Measurements from ENCODE around the gene EMP1.

The EMP1 gene

GRCh38 chr12:13211859-13212664, 15.5 kb downstream of the EMP1 start:
- H3K27ac ChIP-seq (ENCODE audit: low read length): no peak overlapping the region
- H3K36me3 ChIP-seq (ENCODE audit: control insufficient read depth, low read depth, low read length): no peaks in the 10 kb centered on the region
- H3K4me1 ChIP-seq (ENCODE audit: control insufficient read depth, low read depth, low read length): peaks cover 26% of the 10 kb centered on the region
- no peaks in the 10 kb centered on the region for H3K27me3 ChIP-seq (ENCODE audit: control insufficient read depth, insufficient read depth, low read length)
- H3K9ac ChIP-seq (ENCODE audit: low read length): no peak overlapping the region
- no peak overlapping the region for H3K4me3 ChIP-seq (ENCODE audit: low read length)
- no peaks in the 10 kb centered on the region for H3K9me3 ChIP-seq (ENCODE audit: control insufficient read depth, low read depth, low read length)

- peaks cover 15% of the 10 kb centered on the region for H3K4me1 ChIP-seq (ENCODE audit: control insufficient read depth, low read depth, low read length)
- no peak overlapping the region for H3K9ac ChIP-seq (ENCODE audit: low read length)
- H3K27me3 ChIP-seq (ENCODE audit: control insufficient read depth, insufficient read depth, low read length): no peaks in the 10 kb centered on the region
- H3K9me3 ChIP-seq (ENCODE audit: control insufficient read depth, low read depth, low read length): no peaks in the 10 kb centered on the region
- no peak overlapping the region for H3K4me3 ChIP-seq (ENCODE audit: low read length)
- H3K36me3 ChIP-seq (ENCODE audit: control insufficient read depth, low read depth, low read length): no peaks in the 10 kb centered on the region
- H3K27ac ChIP-seq (ENCODE audit: low read length): no peak overlapping the region
These were observed 18.5 kb downstream of the EMP1 start for GRCh38 chr12:13215056-13215455.

- no peaks in the 10 kb centered on the region for H3K27me3 ChIP-seq (ENCODE audit: control insufficient read depth, insufficient read depth, low read length)
- no peak overlapping the region for H3K4me3 ChIP-seq (ENCODE audit: low read length)
- no peaks in the 10 kb centered on the region for H3K36me3 ChIP-seq (ENCODE audit: control insufficient read depth, low read depth, low read length)
- H3K27ac ChIP-seq (ENCODE audit: low read length): no peak overlapping the region
- H3K9ac ChIP-seq (ENCODE audit: low read length): no peak overlapping the region
- no peaks in the 10 kb centered on the region for H3K9me3 ChIP-seq (ENCODE audit: control insufficient read depth, low read depth, low read length)
- no peaks in the 10 kb centered on the region for H3K4me1 ChIP-seq (ENCODE audit: control insufficient read depth, low read depth, low read length)
These were observed 22.1 kb downstream of the EMP1 start for GRCh38 chr12:13218641-13219040.

GRCh38 chr12:13219320-13219719, 22.8 kb downstream of the EMP1 start:
- H3K9me3 ChIP-seq (ENCODE audit: control insufficient read depth, low read depth, low read length): no peaks in the 10 kb centered on the region
- no peaks in the 10 kb centered on the region for H3K27me3 ChIP-seq (ENCODE audit: control insufficient read depth, insufficient read depth, low read length)
- no peaks in the 10 kb centered on the region for H3K36me3 ChIP-seq (ENCODE audit: control insufficient read depth, low read depth, low read length)
- H3K27ac ChIP-seq (ENCODE audit: low read length): no peak overlapping the region
- H3K4me3 ChIP-seq (ENCODE audit: low read length): no peak overlapping the region
- H3K9ac ChIP-seq (ENCODE audit: low read length): no peak overlapping the region
- H3K4me1 ChIP-seq (ENCODE audit: control insufficient read depth, low read depth, low read length): no peaks in the 10 kb centered on the region

- H3K36me3 ChIP-seq (ENCODE audit: control insufficient read depth, low read depth, low read length): no peaks in the 10 kb centered on the region
- no peaks in the 10 kb centered on the region for H3K9me3 ChIP-seq (ENCODE audit: control insufficient read depth, low read depth, low read length)
- H3K9ac ChIP-seq (ENCODE audit: low read length): no peak overlapping the region
- H3K4me1 ChIP-seq (ENCODE audit: control insufficient read depth, low read depth, low read length): no peaks in the 10 kb centered on the region
- H3K27me3 ChIP-seq (ENCODE audit: control insufficient read depth, insufficient read depth, low read length): no peaks in the 10 kb centered on the region
- no peak overlapping the region for H3K27ac ChIP-seq (ENCODE audit: low read length)
- no peak overlapping the region for H3K4me3 ChIP-seq (ENCODE audit: low read length)
These were observed 24.3 kb downstream of the EMP1 start for GRCh38 chr12:13220838-13221237.

- H3K4me3 ChIP-seq (ENCODE audit: low read length): no peak overlapping the region
- H3K36me3 ChIP-seq (ENCODE audit: control insufficient read depth, low read depth, low read length): no peaks in the 10 kb centered on the region
- no peaks in the 10 kb centered on the region for H3K9me3 ChIP-seq (ENCODE audit: control insufficient read depth, low read depth, low read length)
- no peaks in the 10 kb centered on the region for H3K4me1 ChIP-seq (ENCODE audit: control insufficient read depth, low read depth, low read length)
- no peak overlapping the region for H3K9ac ChIP-seq (ENCODE audit: low read length)
- no peaks in the 10 kb centered on the region for H3K27me3 ChIP-seq (ENCODE audit: control insufficient read depth, insufficient read depth, low read length)
- H3K27ac ChIP-seq (ENCODE audit: low read length): no peak overlapping the region
These were observed 25.6 kb downstream of the EMP1 start for GRCh38 chr12:13222076-13222475.

- no peak overlapping the region for H3K4me3 ChIP-seq (ENCODE audit: low read length)
- H3K36me3 ChIP-seq (ENCODE audit: control insufficient read depth, low read depth, low read length): no peaks in the 10 kb centered on the region
- no peaks in the 10 kb centered on the region for H3K4me1 ChIP-seq (ENCODE audit: control insufficient read depth, low read depth, low read length)
- no peaks in the 10 kb centered on the region for H3K27me3 ChIP-seq (ENCODE audit: control insufficient read depth, insufficient read depth, low read length)
- H3K9ac ChIP-seq (ENCODE audit: low read length): no peak overlapping the region
- no peak overlapping the region for H3K27ac ChIP-seq (ENCODE audit: low read length)
- no peaks in the 10 kb centered on the region for H3K9me3 ChIP-seq (ENCODE audit: control insufficient read depth, low read depth, low read length)
These were observed 26.8 kb downstream of the EMP1 start for GRCh38 chr12:13223179-13223804.

GRCh38 chr12:13223941-13224340, 27.4 kb downstream of the EMP1 start:
- no peaks in the 10 kb centered on the region for H3K36me3 ChIP-seq (ENCODE audit: control insufficient read depth, low read depth, low read length)
- H3K4me1 ChIP-seq (ENCODE audit: control insufficient read depth, low read depth, low read length): no peaks in the 10 kb centered on the region
- H3K4me3 ChIP-seq (ENCODE audit: low read length): no peak overlapping the region
- no peaks in the 10 kb centered on the region for H3K27me3 ChIP-seq (ENCODE audit: control insufficient read depth, insufficient read depth, low read length)
- no peak overlapping the region for H3K9ac ChIP-seq (ENCODE audit: low read length)
- H3K9me3 ChIP-seq (ENCODE audit: control insufficient read depth, low read depth, low read length): no peaks in the 10 kb centered on the region
- no peak overlapping the region for H3K27ac ChIP-seq (ENCODE audit: low read length)

- Histone ChIP-seq H3K27me3 (ENCODE audit: control insufficient read depth, insufficient read depth, low read length) (no peaks in the 10 kb centered on the region), H3K36me3 (ENCODE audit: control insufficient read depth, low read depth, low read length) (no peaks in the 10 kb centered on the region), H3K9me3 (ENCODE audit: control insufficient read depth, low read depth, low read length) (no peaks in the 10 kb centered on the region), H3K9ac (ENCODE audit: low read length) (no peak overlapping the region), H3K4me1 (ENCODE audit: control insufficient read depth, low read depth, low read length) (no peaks in the 10 kb centered on the region), H3K4me3 (ENCODE audit: low read length) (no peak overlapping the region), H3K27ac (ENCODE audit: low read length) (no peak overlapping the region)
These were observed 30.7 kb downstream of the EMP1 start for GRCh38 chr12:13227191-13227590.

- Histone ChIP-seq H3K4me3 (ENCODE audit: low read length) (no peak overlapping the region), H3K9me3 (ENCODE audit: control insufficient read depth, low read depth, low read length) (no peaks in the 10 kb centered on the region), H3K27ac (ENCODE audit: low read length) (no peak overlapping the region), H3K9ac (ENCODE audit: low read length) (no peak overlapping the region), H3K4me1 (ENCODE audit: control insufficient read depth, low read depth, low read length) (no peaks in the 10 kb centered on the region), H3K36me3 (ENCODE audit: control insufficient read depth, low read depth, low read length) (no peaks in the 10 kb centered on the region), H3K27me3 (ENCODE audit: control insufficient read depth, insufficient read depth, low read length) (no peaks in the 10 kb centered on the region)
These were observed 32.1 kb downstream of the EMP1 start for GRCh38 chr12:13228579-13228978.

GRCh38 chr12:13229504-13229903, 33.0 kb downstream of the EMP1 start:
- H3K27ac ChIP-seq (ENCODE audit: low read length): no peak overlapping the region
- H3K9me3 ChIP-seq (ENCODE audit: control insufficient read depth, low read depth, low read length): no peaks in the 10 kb centered on the region
- H3K36me3 ChIP-seq (ENCODE audit: control insufficient read depth, low read depth, low read length): no peaks in the 10 kb centered on the region
- no peak overlapping the region for H3K4me3 ChIP-seq (ENCODE audit: low read length)
- no peaks in the 10 kb centered on the region for H3K27me3 ChIP-seq (ENCODE audit: control insufficient read depth, insufficient read depth, low read length)
- H3K4me1 ChIP-seq (ENCODE audit: control insufficient read depth, low read depth, low read length): no peaks in the 10 kb centered on the region
- no peak overlapping the region for H3K9ac ChIP-seq (ENCODE audit: low read length)

- no peaks in the 10 kb centered on the region for H3K27me3 ChIP-seq (ENCODE audit: control insufficient read depth, insufficient read depth, low read length)
These were observed 34.0 kb downstream of the EMP1 start for GRCh38 chr12:13230500-13230899.

More at GRCh38 chr12:13230500-13230899, 34.0 kb downstream of the EMP1 start:
- H3K9me3 ChIP-seq (ENCODE audit: control insufficient read depth, low read depth, low read length): no peaks in the 10 kb centered on the region
- H3K9ac ChIP-seq (ENCODE audit: low read length): no peak overlapping the region
- no peak overlapping the region for H3K27ac ChIP-seq (ENCODE audit: low read length)
- H3K4me1 ChIP-seq (ENCODE audit: control insufficient read depth, low read depth, low read length): no peaks in the 10 kb centered on the region
- no peak overlapping the region for H3K4me3 ChIP-seq (ENCODE audit: low read length)
- no peaks in the 10 kb centered on the region for H3K36me3 ChIP-seq (ENCODE audit: control insufficient read depth, low read depth, low read length)
